Fibroblast of mammary gland (primary cell): ENCODE measurements around the gene CRIM1.

Experiments used
- DNase-seq: peaks from one replicate; pipeline ENCODE4 v3.0.0-alpha.2; 2010; ENCODE audit warnings: low read depth
- H3K4me3 ChIP-seq: 2 replicates; pipeline ENCODE4 v1.5.1; 2011; ENCODE audit warnings: low read depth, mild to moderate bottlenecking, low read length, moderate library complexity; ENCODE audit not compliant: control insufficient read depth
- TF ChIP-seq, protein P1 (sequence below): conservative IDR thresholded peaks from 2 replicates; pipeline ENCODE4 v1.5.1; 2011; ENCODE audit warnings: low read depth, low read length, inconsistent platforms; ENCODE audit not compliant: control insufficient read depth, insufficient read depth

CRIM1 gene

DNA sequence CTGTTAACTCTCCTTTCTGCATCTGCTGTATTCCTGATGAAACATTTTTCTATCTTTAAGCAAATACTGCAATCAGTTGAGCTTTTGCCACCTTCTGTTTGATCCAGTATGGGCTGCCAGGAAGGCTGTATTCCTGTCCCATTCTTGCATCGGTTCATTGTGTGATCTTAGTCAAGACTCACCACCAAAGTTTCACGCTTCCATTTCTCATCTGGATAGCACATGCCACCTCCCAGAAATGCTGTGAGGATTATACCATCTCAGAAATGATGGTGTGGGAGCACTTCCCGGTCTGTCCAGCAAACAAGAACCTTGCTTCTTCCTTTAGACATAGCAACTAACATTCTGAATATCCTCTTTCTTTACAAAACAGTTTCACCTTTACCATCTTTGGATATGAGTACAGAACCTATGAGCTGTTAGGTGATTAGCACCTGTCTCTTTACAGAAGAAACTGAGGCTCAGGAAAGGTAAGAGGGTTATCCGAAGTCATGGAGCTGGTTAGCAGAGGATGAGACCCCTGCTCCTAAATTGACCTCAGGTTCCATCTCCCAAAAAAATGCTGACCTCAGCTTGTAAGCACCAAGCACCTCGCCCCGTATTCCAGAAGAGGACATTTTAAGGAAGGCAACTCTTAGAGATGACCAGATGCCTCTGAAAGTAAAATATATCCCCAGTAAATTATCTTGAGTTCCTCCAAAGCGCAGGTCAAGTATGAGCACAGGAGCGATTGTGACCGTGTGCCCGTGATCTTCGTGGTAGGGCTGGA is 185.6 kb downstream of the CRIM1 start:
- DNase-seq, result no peak
- TF ChIP-seq, protein P1, sequence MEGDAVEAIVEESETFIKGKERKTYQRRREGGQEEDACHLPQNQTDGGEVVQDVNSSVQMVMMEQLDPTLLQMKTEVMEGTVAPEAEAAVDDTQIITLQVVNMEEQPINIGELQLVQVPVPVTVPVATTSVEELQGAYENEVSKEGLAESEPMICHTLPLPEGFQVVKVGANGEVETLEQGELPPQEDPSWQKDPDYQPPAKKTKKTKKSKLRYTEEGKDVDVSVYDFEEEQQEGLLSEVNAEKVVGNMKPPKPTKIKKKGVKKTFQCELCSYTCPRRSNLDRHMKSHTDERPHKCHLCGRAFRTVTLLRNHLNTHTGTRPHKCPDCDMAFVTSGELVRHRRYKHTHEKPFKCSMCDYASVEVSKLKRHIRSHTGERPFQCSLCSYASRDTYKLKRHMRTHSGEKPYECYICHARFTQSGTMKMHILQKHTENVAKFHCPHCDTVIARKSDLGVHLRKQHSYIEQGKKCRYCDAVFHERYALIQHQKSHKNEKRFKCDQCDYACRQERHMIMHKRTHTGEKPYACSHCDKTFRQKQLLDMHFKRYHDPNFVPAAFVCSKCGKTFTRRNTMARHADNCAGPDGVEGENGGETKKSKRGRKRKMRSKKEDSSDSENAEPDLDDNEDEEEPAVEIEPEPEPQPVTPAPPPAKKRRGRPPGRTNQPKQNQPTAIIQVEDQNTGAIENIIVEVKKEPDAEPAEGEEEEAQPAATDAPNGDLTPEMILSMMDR, result no peak
- no peak overlapping the region for H3K4me3 ChIP-seq

DNA sequence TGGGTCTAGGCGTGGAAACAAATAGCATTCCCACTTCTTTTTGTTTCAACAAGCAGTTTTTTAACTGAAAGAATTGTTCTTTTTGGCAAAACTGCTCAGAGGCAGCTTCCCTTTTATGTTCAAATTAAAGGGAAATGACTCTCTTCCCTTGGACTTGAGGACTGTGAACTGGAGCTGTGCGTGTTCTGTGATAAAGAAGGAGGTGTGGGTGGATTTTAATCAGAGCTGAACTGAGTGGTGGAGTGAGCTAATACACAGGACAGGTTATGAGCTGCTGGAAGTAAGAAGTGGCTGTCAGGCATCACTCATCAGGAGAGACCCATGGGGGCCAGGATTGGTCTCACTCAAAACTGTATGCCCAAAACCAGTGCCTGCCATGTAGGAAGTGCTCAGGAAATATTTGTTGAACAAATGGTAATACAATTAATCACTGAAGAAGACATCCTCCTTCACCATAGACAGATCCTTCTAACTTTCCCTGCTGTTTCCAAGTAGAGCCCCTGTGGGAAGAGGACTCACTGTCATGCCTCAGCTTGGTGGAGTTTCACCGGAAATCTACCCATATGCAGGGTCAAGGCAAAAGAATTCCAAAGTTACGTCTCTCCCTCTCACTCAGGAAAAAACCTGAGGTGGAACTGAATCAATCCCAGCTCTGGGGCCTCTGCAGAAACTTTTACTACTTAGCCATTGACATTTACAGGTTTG is 186.5 kb downstream of the CRIM1 start:
- DNase-seq, result no peak
- no peak overlapping the region for H3K4me3 ChIP-seq
- TF ChIP-seq, protein P1, result no peak

DNA sequence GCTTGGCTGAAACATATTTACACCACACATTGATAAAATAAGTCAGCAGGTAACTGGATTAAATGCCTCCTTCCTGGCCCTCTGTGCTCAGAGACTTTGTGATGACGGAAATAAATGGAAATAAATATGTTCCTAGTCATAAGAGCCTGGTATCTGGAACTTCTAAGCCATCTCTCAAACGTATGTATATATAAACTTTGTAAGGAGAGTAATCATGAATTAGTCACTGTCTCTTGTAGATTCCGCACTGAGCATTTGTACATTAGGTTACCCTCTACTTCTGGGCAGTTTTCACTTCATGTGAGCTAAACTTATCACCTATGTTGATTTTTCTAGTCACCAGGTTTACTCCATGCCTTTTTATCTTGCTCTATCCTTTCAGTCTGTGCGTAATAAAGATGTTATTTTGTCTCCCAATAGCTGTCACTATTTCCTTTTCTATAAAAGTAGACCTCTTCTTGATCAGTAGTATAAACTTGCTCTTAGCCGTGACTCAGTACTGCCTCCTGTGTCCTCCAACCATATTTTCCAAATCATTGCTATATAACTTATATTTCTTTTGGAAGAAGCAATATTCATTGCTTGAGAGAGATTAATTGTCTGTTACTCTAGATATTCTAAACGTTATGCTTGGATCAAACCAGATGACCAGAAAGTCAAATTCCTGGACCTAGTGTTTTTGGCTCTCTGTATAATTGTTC is 189.2 kb downstream of the CRIM1 start:
- H3K4me3 ChIP-seq, result no peak overlapping the region
- TF ChIP-seq, protein P1, result peak; percentile 45
- DNase-seq, result no peak

DNA sequence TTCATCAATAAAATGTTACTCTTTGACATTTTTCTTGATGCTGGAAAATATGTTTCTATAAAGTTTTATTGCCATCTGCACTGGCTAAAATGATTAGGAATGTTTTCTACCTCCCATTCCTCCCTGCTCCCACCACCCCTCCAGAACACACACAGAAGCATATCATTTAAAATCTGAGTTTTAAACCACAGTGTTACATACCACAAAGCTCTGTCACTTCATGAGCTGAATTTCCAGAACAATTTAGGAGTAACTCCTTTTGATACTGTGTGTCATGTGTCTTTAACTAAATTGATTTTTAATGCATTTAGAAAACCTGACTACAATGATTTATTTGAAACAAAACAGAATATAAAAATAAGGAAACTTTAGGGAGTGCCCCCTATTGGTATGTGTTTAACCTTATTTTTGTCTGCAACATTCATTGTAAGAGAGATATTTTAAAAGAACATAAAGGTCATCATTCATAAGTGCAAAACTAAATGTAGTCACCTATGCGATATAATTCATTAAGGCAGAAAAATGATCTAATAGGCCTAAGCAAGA is 190.4 kb downstream of the CRIM1 start:
- TF ChIP-seq, protein P1, result peak; percentile 25
- DNase-seq, result no peak

DNA sequence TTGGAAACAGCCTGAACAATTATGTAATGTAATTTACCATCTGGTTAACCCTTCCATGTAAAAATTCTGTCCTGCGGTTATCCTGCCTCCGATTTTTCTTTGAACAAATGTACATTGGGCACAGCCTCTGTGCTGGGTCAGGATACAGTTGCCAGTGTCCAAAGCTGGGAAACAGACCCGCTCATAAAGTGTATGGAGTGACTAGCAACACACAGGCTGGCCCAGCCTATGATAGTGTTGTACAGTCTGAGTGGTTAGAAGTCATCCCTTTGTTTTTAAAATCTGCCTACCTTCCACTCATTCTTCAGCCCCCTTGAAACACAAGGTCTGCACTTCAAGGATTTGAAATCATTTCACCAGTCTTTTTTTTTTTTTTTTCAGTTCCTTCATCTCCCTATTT is 192.3 kb downstream of the CRIM1 start:
- no peak overlapping the region for H3K4me3 ChIP-seq
- DNase-seq, result no peak
- TF ChIP-seq, protein P1, result no peak

More for the DNA sequence above, 190.4 kb downstream of the CRIM1 start:
- no peak overlapping the region for H3K4me3 ChIP-seq

DNA sequence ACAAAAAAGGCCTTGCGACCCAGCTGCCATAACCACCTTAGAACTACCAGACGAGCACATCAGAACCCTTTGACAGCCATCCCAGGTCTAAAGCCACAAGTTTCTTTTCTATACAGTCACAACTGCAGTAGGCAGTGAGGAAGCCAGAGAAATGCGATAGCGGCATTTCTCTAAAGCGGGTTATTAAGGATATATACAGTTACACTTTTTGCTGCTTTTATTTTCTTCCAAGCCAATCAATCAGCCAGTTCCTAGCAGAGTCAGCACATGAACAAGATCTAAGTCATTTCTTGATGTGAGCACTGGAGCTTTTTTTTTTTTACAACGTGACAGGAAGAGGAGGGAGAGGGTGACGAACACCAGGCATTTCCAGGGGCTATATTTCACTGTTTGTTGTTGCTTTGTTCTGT is 193.6 kb downstream of the CRIM1 start:
- H3K4me3 ChIP-seq, result no peak overlapping the region
- TF ChIP-seq, protein P1, result no peak
- DNase-seq, result peak; percentile 21
